HG02798 (cell line): ENCODE data around the gene GRIA1.

Experiments used
- ATAC-seq: cut with Tn5 transposase; IDR thresholded peaks from one replicate; pipeline ENCODE4 v1.9.1; 2021; ENCODE audit warnings: mild to moderate bottlenecking; ENCODE audit not compliant: unreplicated experiment, poor library complexity

GRIA1 gene

DNA sequence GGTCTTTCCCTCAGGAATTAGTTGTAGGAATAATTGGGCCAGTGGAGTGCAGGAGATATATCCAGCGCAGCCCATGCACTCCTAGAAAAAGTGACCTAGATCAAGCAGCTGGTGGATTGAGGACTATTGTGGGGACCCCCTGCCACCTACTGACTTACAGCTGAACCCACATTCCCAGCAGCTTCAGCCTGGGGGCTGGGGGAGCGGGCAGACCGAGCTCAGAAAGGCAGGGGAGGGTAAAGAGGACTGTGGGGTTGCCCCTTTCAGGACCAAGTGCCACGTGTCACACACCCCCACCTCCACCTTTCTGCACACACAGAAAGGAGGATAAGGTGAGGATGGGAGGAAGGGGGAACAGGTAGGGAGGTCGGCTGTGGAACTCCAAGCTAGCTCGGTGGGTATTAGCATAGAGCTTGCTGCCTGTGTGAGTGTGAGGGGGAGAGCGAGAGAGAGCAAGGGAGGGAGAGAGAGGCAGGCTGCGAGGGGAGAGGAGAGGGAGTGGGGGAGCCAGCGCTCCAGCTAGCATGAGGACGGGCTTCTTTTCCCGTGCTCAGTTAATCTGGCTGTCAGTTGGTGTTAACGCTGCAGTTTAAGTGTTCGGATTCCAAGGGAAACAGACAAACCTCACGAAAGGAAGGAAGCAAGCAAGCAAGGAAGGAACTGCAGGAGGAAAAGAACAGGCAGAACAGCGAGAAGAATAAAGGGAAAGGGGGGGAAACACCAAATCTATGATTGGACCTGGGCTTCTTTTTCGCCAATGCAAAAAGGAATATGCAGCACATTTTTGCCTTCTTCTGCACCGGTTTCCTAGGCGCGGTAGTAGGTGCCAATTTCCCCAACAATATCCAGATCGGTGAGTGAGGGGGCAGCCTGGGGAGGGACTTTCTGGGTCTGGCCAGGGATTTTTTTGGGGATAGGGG, at the start of gene GRIA1:
TSS of gene GRIA1 (plus strand) at position 553 of the 920 bp plus-strand sequence.
- ATAC-seq, result no peak

DNA sequence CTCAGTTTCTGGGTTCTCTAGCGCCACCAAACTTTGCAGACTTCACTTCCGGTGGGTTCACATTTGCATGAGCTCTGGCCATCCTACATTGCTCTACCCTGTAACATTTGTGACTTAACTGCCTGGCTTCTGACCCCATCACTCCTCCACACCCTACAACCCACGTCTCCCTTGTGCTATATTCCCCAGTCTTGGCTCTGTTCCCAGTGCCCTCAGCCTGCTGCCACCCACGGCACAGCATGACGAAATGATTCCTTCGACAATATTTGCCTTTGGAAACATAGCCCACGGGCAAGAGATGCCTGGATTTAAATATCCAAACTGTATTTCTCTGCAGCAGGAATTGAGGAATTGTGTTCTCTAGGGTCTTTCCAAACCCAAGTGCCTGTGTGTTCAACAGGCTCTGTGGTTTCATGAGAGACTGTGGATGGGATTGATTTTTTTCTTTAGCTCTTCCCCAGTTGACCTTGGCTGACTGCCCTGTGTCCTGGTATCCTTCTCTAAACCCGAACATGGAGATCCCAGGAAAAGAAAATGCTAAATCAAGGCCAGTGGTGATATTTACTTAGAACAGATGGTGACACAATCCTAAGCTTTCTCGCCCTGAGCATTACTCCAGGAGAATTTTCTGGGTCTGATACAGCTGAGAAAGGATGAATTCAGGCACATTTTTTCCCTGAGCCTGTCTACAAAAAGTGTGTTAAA, 44.4 kb upstream of the GRIA1 start:
- no peak for ATAC-seq

DNA sequence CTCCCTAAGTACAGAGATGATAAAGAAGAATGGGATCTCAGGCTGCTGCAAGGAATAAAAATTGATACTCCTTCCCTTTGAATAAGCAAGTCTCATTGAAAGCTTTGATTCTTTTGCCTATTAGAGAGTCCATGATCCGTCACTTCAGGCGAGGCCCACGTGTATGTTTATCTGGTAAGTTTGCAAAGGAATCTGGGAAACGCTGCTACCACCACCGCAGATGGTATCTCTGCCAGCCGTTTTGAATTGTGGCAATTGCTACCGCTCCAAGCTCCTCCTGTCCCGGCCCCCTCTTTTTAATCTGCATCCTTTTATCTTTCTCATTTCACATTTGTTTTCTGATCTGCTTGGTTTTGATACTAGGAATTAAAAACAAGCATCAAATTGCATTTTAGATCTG, 42.9 kb upstream of the GRIA1 start:
- no peak for ATAC-seq

DNA sequence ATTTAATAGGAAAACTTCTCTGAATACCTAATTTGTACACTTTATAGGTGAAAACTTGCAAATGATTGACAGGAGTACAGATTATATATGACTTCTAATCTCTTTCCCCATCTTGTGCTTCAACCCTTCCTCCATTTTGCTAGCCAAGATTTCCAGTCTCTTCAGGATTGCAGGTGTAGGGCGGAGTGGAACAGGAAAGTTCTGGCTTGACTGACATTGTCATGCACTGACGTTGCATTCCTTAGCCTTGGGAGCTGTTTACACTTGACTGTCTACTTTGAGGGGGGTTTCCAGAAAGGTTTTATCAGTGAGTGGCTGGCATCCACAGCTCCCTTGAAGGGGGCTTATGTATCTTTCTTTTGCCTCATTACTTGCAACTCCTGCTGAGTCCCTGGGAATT, 34.1 kb upstream of the GRIA1 start:
- ATAC-seq, result no peak

DNA sequence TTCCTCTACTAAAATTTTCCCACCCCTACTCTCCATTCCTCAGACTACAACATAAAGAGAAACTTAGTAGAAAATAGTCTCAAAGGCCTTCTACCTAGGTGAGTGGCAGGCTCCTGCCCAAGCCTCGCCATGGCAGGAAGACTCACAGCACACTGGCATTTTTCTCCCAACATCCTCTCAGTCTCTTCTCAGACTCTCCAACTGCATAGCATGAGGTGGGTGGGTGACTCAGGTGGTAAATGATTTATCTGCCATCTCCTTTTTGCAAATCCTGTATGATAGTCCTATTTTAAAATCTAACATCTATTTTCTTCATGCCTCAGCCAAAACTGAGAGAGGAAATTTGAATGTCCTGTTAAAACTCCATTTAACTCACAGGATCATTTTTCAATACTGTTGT, 33.5 kb upstream of the GRIA1 start:
- no peak for ATAC-seq

DNA sequence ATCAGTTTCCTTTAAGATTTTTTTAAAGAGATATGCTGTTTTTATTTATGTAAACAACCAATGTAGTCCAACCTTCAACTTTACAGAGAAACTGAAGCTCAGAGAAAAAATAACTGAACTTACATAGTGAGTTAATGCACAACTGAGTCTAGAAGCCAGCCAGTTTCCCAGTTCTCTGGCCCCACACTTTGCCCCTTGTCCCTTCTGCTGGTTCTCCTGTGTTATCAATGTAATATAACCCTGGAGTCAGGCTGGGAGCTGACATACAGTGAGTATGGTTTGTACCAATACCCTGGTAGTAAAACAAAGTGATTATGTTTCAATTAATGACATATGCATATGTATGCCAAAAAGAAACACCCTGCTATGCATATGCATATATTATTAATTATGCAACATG, 32.2 kb upstream of the GRIA1 start:
- no peak for ATAC-seq

DNA sequence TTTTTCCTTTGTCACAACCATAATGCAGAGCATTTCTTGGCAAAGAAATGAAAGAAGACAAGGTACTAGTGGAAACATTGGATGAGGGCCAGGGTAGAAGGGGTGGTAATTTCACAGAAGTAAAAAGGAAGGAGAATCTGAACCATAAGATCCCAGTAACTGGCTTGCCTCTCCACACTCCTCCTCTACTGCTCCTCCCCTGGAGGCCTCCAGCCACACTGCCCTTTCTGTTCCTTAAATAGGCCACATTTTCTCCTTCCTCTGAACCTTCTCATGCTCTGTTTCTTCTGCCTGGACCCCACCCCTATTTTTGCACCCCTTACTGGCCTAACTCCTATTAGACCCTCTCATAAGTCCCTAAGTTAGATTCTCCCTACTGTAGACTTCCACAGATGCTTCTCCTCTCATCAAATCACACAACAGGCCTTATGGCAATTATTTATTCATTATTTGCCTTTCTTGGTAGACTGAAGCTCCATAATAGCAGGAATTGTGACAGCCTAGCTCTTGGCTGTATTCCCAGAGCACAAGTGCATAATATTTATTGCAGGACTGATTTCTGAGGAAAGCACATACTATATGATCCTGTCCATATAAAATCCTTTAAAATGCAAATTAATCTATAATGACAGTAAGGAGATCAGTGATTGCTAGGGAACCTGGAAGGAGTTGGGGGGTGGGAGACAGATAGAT, 31.3 kb upstream of the GRIA1 start:
- ATAC-seq, result no peak

DNA sequence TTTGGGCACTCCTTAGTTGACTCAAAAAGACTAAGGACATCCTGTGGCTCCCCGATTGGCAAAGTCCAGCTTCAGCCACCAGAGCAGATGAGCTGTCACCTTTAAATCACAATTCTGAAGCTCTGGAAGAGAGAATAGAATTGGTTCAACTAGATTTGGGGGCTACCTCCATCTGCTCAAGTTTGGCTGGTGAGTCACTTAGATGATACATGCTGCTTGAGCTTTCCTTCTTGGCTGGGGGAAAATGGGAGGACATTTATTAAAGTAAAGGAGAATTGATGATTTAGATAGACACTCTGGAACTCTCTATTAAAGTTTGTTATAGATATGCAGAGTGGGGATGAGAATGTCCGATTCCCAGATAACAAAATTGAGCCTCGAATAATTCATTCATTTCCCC, 30.0 kb upstream of the GRIA1 start:
- no peak for ATAC-seq

DNA sequence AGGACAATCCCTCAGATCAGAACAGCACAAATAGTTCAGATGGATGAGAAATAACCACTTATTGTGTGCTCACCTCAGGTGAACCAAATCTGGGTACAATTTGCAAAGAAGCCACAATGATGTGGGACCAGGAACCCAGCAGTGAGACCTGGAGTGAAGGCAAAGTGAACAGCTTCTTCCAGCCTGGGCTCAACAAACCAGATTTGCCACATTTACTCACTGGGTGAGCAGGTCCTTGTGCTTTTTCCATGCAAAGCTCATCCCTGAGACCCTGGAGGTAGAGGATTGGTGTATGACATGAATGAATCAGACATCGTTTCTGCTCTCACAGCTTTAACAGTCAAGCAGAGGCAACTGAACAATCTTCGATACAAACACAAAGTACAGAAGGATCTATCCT, 29.1 kb upstream of the GRIA1 start:
- ATAC-seq, result no peak

DNA sequence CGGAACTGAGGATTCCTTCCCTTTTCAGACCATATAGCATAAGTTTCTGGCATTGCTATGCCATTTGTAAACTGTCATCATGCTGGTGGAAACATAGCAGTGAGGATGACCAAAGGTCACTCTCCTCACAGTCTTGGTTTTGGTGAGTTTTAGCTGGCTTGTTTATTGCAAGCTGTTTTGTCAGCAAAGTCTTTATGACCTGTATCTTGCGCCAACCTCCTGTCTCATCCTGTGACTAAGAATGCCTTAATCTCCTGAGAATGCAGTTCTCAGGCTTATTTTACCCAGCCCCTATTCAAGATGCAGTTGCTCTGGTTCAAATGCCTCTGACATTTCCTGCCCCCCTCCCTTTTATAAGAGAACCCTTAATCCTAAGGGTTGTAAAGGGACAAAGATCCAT, 26.7 kb upstream of the GRIA1 start:
- no peak for ATAC-seq

DNA sequence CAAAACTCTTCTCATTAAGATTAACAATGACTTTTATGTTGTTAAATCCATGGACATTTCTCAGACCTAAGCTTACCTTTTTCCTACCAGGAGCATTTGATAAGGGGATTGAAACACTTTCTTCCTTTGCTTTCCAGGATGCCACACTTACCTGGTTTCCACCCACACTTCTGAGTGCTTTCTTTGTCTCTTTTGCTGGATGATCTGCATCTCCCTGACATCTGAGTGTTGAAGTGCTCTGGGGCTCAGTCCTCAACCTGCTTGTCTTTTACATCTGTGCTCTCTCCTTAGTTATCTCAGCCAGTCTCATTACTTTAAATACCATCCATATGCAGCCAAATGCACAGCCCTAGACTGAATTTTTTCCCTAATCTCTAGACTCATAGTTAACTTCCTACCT, 22.9 kb upstream of the GRIA1 start:
- no peak for ATAC-seq

DNA sequence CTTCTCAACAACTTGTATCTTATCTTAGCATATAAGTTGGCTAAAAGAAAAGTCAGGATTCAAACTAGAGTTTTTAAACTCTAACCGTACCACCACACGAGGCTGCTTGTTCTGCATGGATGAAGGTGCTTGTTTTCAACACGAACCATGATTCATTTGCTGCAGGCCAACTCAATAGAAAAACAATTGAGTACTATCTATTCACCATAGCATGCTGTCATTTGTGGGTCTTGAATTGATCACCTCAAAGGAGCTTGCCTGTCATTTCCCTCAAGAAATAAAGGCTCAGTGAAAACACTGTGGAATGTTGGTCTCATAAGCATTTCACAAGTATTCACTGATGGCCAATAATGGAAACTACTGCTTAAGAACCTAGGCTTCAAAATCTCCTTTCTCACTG, 21.0 kb upstream of the GRIA1 start:
- no peak for ATAC-seq

DNA sequence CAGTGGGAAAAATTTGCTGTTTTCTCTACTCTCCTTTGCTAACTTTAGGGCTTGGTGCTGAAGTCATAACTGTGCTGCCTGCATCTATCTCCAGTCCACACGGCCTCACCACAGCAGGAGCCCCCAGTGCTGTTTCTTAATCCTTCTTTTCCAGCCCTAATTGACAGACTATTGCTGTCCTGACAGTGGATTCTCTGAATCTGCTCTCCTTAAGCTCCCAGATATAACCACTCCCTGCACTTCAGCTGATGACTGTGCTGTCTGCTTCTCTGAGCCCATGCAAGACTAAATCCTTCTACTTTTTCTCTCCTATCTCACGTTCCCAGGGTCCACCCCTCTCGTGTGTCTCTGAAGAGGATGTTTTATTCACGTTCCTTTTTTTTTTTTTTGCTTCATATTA, 19.7 kb upstream of the GRIA1 start:
- no peak for ATAC-seq

DNA sequence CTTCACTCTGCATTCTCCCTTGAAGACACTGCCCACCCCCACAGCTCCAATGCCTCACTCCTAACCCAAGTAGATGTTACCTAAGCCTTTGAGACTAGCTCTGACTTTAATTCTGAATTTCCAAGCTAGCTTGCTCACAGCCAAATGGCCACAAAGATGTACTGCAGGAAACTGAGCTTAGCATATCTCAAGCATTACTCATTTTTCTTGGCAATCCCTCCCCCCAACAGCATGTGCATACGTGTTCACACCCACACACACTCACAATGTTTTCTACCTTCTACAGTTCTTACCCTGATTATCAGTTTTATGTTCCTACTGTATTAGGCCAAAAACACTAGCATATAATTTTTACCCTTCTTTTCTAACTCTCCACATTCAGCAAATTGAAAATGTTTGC, 13.7 kb upstream of the GRIA1 start:
- ATAC-seq, result no peak

DNA sequence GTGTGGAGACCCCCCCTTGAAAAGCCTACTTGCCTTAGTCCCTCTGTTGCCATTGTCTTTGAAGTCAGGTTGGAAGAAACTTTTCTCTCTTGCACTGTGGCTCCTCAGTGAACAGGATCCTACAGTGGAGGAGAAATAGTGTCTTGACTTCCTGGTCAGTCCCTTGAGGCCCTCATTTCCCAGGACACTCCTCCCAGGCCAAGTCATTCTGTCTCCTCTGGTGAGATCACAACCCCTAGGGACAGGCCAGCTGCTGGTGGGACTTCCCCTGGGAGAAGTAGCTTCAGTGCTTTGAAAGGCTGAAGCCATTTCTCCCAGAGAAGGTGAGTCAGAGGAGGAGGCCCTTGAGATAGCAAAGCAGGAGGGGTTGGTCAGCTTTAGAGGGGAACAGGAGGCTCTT, 10.1 kb upstream of the GRIA1 start:
- peak; percentile 92 for ATAC-seq

DNA sequence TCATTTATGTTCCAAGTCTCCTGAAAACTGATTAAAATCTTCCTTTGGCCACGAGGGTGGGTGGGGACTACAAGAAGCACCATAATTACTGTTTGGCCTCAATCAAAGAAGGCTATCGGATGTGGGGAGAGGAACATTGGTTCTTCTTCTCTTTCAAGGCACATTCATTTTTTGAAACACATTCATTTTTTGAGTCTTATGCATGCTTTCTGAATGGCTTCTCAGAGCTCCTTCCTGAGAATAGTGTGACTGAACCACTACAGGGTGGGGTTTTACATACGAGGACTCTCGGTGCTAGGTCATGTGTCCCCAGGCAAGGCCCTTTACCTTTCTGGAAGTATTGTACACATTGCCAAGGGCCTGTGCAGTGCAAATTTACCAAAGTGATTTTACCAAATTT, 7.0 kb upstream of the GRIA1 start:
- ATAC-seq, result no peak

DNA sequence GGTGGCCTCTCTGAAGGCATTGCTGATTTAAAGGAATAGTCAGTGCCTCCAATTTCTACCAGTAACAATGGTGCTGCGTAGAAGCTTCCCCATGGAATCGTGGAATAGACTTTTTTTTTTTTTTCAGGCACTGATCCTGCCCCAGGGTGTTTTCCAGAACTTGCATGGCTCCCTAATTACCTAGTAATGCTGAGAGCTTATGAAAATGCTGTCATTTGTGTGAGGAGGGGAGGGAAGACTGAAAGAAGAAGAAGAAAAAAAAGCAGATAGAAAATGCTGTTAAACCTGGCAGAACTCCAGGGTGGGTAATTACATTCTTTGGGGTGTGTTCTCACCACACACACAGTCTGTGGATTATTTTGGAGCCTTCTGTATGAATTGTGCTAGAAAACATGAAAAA, 4.8 kb upstream of the GRIA1 start:
- ATAC-seq, result no peak

DNA sequence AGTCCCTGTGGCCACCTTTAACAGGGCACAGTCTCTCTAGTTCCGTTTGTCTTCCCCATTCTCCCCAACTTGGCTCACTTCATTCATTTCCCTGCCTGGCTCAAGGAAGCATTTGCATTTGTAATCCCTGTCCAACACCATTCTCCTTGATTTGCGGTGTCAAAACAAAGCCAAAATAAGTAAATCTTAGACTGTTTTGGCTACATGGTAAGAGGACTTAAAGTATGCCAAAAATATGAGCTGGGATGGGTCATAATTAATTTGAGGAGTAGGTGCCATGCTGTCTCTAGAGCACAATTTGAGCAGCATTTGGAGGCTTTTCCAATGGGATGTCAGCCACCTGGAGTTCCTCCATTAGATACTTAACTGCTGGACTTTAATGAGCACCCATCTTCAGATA, 3.7 kb upstream of the GRIA1 start:
- no peak for ATAC-seq

DNA sequence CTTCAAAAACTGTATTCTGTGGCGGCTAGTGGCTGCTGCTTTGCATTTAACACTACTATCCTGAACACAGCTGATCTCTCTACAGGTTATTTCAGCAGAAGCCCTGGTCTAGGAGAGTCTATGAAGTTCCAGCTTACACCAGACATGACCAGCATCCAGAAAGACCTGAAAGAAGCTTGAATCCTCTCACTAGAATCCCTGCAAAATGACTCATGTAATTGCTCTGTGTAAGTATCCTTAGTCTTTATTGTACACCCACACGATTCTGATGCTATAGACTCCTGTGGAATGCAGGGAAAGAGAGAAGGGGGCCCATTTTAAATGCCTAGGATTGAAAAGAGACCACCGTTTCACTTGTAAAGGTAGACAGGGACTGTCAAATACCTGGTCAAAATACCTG, 859 bp upstream of the GRIA1 start:
- no peak for ATAC-seq

DNA sequence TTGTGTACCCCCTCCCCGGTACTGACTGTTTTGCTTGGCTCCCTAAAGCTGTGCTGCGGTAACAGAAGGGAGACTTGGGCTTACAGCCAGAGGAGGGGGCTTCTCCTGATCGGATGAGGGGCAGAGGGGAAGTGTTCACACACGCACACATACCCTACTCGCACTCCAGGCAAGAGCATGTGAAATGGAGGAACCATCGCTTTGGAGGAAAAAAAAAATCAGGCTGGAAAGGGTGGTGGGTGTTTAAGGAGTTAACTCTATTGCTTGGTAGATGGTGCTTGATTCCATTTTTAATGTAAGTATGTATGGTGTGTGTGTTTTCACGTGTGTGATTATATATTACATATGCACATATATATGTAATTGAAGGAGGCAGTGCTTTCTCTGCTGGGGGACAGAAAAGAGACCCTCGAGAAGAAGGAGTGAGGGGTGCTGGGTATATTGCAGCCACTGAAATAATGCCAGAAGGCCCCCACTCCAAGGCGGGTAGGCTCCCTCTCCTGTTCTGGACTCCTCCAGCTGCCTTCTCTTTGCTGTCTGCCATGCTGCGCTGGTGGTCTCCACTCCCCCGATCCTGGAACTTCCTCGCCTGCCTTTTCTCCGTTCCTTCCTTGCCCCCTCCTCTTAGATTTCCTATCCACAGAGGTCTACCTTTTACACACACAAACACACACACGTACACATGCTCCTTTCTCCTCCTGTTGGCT, 721 bp downstream of the GRIA1 start:
- ATAC-seq, result no peak

DNA sequence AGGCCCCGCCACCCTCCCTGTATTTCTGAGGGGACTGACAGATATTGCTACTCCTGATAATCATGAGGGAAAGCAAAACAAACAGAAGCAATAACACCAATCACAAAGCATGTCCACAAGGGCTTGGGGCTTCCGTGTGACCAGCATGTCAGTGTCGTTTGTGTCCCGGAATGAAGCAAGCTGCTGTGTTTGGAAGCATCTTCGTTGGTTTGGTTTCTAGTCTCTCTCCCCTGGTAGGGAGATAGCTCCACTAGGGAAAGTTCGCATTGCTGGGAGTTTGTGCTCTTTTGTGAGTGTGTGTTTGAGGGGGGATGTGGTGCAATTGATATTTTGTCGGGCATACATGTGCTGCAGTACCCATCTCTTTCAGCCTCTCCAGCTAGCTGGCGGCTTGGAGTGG, 1.4 kb downstream of the GRIA1 start:
- no peak for ATAC-seq
